Osteocyte (in vitro differentiated cells): ENCODE measurements around the gene GPR75. TPM values are rescaled to one million over a fixed set of nuclear protein-coding genes. Genes with fewer than 3 reads are reported as not detected.

ENCODE experiments used
- DNase-seq: peaks from one replicate; pipeline ENCODE4 v3.0.0; 2021; ENCODE audit warnings: mixed read lengths; ENCODE audit not compliant: unreplicated experiment; ENCODE audit errors: extremely low spot score
- H3K27ac Mint-ChIP-seq: one replicate; pipeline ENCODE4 v1.8.0; 2021; ENCODE audit warnings: mild to moderate bottlenecking, mixed read lengths; ENCODE audit not compliant: unreplicated experiment
- H3K27me3 Mint-ChIP-seq: one replicate; pipeline ENCODE4 v1.8.0; 2021; ENCODE audit warnings: mixed read lengths; ENCODE audit not compliant: unreplicated experiment
- H3K36me3 Mint-ChIP-seq: one replicate; pipeline ENCODE4 v1.8.0; 2021; ENCODE audit warnings: mixed read lengths; ENCODE audit not compliant: unreplicated experiment
- H3K4me1 Mint-ChIP-seq: one replicate; pipeline ENCODE4 v1.8.0; 2021; ENCODE audit warnings: mixed read lengths; ENCODE audit not compliant: unreplicated experiment
- H3K4me3 Mint-ChIP-seq: one replicate; pipeline ENCODE4 v1.8.0; 2021; ENCODE audit warnings: mild to moderate bottlenecking, moderate library complexity, mixed read lengths; ENCODE audit not compliant: unreplicated experiment
- H3K9me3 Mint-ChIP-seq: one replicate; pipeline ENCODE4 v1.8.0; 2021; ENCODE audit warnings: mixed read lengths; ENCODE audit not compliant: unreplicated experiment
- microRNA-seq: library from miRNA; unstranded; fragments of <30 nt; microRNA quantifications from one replicate; pipeline ENCODE4 v1.1.0, GENCODE V29; 2020; ENCODE audit not compliant: unreplicated experiment
- total RNA-seq: library from RNA; stranded (reverse); gene quantifications from 2 replicates; pipeline ENCODE4 v1.2.1, GENCODE V29; 2021
- TF ChIP-seq, protein P1 (sequence below): fragments of 200-600 bp; sonication (generic); IDR thresholded peaks from 2 replicates; pipeline ENCODE4 v1.5.0; 2021; ENCODE audit warnings: antibody characterized with exemption, mild to moderate bottlenecking, moderate library complexity

Gene GPR75
- total RNA-seq, 1 donor from 2014 or later = 1.2 TPM

DNA sequence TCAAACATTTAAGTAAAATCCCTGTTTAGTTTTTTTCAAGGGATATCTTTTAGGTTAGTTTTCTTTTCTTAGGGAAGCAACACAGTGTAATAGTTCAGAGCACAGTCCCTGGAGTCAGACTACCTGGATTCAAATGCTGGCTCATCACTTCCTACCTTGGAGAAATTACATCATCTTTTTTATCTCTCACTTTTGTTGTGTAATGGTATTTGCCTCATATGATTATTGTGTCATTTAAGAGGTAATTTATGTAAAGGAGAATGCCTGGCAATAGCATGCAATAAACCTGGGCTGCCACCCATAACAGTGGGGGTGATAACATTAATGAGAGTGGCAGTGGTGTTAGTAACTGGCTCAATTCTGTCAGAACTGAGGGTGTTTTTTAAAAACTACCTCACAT, 46.6 kb downstream of the GPR75 start:
- TF ChIP-seq, protein P1, sequence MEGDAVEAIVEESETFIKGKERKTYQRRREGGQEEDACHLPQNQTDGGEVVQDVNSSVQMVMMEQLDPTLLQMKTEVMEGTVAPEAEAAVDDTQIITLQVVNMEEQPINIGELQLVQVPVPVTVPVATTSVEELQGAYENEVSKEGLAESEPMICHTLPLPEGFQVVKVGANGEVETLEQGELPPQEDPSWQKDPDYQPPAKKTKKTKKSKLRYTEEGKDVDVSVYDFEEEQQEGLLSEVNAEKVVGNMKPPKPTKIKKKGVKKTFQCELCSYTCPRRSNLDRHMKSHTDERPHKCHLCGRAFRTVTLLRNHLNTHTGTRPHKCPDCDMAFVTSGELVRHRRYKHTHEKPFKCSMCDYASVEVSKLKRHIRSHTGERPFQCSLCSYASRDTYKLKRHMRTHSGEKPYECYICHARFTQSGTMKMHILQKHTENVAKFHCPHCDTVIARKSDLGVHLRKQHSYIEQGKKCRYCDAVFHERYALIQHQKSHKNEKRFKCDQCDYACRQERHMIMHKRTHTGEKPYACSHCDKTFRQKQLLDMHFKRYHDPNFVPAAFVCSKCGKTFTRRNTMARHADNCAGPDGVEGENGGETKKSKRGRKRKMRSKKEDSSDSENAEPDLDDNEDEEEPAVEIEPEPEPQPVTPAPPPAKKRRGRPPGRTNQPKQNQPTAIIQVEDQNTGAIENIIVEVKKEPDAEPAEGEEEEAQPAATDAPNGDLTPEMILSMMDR = no peak
- Mint-ChIP-seq H3K27me3 (no peaks in the 10 kb centered on the region), H3K27ac (no peak overlapping the region), H3K4me3 (no peak overlapping the region), H3K4me1 (no peaks in the 10 kb centered on the region), H3K9me3 (no peaks in the 10 kb centered on the region), H3K36me3 (peaks cover 62% of the 10 kb centered on the region)
- DNase-seq = no peak

DNA sequence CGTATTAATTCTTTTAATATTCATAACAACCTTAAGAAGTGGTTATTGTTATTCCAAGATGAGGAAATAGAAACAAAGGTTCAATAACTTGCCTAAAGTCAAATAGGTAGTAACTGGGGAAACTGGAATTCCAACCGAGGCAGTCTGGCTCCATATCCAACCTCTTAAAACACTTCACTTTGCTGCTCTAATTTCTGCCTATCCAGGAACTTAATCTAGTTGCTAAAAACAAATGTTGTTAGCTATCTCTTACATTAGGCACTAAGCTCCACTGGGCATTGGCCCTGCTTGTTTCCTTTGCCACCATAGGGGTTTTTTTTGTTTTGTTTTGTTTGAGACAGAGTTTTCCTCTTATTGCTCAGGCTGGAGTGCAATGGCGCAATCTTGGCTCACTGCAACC, 48.2 kb downstream of the GPR75 start:
- TF ChIP-seq, protein P1 = no peak

More for the DNA sequence above, 48.2 kb downstream of the GPR75 start:
- Mint-ChIP-seq H3K4me3 (no peak overlapping the region), H3K36me3 (peaks cover 55% of the 10 kb centered on the region), H3K4me1 (no peaks in the 10 kb centered on the region), H3K9me3 (no peaks in the 10 kb centered on the region), H3K27ac (no peak overlapping the region), H3K27me3 (no peaks in the 10 kb centered on the region)
- no peak for DNase-seq

Small RNA genes lying within 50 kb of the gene (microRNA-seq; reads per million reads assigned to microRNA genes)
- not detected for gene MIR3682

Other genes with a start within 250 kb of the GPR75 start
- gene CHAC2, start 92.2 kb downstream of the GPR75 start, total RNA-seq = 1.5 and 2.2 TPM in 2 replicates
- 21.6 and 21.8 TPM in 2 replicates for gene ASB3, start 73.0 kb downstream of the GPR75 start, total RNA-seq
- gene ERLEC1, start 72.9 kb downstream of the GPR75 start, total RNA-seq = 50.6 and 57.0 TPM in 2 replicates
- gene PSME4, start 111.0 kb upstream of the GPR75 start, total RNA-seq = 36.2 and 43.9 TPM in 2 replicates